ENCODE measurements around the gene PRIM1.

DNA sequence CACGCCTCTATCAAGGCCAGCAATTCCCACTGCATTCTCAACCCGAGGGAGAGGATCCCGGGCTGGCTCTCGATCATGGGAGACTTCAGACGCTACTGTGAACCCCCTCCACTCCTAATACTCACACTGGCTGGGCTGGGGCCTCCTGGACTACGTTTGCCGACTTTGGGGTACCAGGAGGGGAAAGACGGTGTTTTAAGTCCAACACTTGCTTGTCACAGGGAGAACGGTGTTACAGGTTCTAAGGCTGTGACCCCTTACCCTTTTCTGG lies 27.5 kb downstream of the PRIM1 start:
- no peak for TF ChIP-seq POLR2A (IDR thresholded peaks at IDR 0.05)
- TF ChIP-seq, protein P1, sequence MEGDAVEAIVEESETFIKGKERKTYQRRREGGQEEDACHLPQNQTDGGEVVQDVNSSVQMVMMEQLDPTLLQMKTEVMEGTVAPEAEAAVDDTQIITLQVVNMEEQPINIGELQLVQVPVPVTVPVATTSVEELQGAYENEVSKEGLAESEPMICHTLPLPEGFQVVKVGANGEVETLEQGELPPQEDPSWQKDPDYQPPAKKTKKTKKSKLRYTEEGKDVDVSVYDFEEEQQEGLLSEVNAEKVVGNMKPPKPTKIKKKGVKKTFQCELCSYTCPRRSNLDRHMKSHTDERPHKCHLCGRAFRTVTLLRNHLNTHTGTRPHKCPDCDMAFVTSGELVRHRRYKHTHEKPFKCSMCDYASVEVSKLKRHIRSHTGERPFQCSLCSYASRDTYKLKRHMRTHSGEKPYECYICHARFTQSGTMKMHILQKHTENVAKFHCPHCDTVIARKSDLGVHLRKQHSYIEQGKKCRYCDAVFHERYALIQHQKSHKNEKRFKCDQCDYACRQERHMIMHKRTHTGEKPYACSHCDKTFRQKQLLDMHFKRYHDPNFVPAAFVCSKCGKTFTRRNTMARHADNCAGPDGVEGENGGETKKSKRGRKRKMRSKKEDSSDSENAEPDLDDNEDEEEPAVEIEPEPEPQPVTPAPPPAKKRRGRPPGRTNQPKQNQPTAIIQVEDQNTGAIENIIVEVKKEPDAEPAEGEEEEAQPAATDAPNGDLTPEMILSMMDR (IDR thresholded peaks at IDR 0.05): no peak

All from lower leg skin (tissue), 3 donors.